NCI-H446 treated with DMSO at 0.1 percent for 48 hours (cell line): ENCODE measurements around the gene BRD2.

ENCODE experiments used
- DNase-seq: peaks from one replicate; lab custom pipeline; 2025; lab: John Stamatoyannopoulos, UW

The BRD2 gene

DNA sequence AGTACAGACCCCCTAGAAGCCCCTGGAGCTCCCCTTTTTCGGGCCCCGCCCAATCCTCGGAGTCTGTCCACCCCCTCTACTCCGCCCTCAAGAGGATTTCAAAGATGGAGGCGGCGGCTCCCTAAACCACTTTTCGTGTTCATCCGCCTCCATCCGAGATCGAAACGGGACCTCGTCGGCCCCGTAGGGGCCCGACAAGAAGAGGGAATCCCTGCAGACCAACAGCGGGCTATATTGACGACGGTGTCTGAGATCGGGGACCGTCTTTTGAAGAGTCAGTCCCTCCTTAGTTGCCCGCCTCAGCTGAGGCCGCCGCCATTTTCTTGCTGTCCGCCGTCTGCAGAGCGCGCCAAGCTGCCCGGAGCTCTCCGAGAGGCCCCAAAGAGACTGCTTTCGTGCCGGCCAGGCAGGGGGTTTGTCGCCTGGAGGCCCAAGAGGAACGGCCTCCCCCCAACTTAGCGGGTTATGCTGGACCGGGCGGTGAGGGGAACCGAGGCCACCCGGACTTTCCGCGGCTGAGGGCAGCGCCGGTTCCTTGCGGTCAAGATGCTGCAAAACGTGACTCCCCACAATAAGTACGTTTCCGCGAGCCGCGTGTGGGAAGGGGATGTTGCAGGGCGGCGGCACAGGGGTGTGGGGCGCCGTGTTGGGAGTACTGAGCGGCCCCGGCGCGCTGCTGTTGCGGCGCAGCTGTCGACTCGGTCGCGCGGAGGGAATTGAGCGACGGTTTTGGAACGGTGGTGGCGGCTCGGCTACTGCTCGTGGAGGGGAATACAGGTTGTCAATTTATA, 4.2 kb downstream of the BRD2 start:
- no peak for DNase-seq

GRCh38 chr6:32973144-32974015, 5.0 kb downstream of the BRD2 start:
- no peak for DNase-seq

- no peak for DNase-seq
Observed at GRCh38 chr6:32974016-32974333, 5.6 kb downstream of the BRD2 start.

- no peak for DNase-seq
Observed at GRCh38 chr6:32974541-32975308, 6.3 kb downstream of the BRD2 start.

- DNase-seq = no peak
Observed at GRCh38 chr6:32975886-32976285, 7.5 kb downstream of the BRD2 start.

DNA sequence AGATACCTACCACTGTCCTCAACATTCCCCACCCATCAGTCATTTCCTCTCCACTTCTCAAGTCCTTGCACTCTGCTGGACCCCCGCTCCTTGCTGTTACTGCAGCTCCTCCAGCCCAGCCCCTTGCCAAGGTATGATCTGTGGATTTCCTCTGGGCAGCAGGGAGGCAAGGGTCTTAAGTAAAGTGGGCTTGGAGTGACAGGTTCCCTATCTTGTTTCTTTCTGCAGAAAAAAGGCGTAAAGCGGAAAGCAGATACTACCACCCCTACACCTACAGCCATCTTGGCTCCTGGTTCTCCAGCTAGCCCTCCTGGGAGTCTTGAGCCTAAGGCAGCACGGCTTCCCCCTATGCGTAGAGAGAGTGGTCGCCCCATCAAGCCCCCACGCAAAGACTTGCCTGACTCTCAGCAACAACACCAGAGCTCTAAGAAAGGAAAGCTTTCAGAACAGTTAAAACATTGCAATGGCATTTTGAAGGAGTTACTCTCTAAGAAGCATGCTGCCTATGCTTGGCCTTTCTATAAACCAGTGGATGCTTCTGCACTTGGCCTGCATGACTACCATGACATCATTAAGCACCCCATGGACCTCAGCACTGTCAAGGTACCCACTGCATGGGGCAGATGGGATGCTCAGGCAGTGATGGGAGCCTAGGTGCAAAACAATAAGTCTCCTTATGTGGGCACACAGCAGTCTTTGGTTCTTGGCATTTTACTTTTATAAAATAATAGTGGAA, 8.1 kb downstream of the BRD2 start:
- DNase-seq = no peak

- DNase-seq = no peak
Observed at GRCh38 chr6:32977272-32977952, 9.0 kb downstream of the BRD2 start.

GRCh38 chr6:32977953-32978324, 9.5 kb downstream of the BRD2 start:
- DNase-seq = no peak

DNA sequence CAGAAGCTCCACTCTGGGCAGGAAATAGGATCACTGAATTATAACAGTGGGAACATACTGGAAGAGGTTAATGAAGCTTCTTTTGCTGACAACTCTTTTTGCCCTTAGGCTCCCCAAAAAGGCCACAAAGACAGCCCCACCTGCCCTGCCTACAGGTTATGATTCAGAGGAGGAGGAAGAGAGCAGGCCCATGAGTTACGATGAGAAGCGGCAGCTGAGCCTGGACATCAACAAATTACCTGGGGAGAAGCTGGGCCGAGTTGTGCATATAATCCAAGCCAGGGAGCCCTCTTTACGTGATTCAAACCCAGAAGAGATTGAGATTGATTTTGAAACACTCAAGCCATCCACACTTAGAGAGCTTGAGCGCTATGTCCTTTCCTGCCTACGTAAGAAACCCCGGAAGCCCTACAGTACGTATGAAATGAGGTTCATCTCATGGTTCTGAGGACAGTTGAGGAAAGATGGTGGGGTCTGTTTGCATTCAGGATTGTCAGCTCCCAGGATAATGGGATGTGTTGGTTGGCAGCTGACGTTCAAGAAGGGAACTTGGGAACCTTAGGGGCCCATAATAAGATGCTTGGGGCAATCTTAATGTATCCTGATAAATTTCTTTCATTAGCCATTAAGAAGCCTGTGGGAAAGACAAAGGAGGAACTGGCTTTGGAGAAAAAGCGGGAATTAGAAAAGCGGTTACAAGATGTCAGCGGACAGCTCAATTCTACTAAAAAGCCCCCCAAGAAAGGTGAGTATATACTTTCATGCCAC, 11.5 kb downstream of the BRD2 start:
- no peak for DNase-seq

DNA sequence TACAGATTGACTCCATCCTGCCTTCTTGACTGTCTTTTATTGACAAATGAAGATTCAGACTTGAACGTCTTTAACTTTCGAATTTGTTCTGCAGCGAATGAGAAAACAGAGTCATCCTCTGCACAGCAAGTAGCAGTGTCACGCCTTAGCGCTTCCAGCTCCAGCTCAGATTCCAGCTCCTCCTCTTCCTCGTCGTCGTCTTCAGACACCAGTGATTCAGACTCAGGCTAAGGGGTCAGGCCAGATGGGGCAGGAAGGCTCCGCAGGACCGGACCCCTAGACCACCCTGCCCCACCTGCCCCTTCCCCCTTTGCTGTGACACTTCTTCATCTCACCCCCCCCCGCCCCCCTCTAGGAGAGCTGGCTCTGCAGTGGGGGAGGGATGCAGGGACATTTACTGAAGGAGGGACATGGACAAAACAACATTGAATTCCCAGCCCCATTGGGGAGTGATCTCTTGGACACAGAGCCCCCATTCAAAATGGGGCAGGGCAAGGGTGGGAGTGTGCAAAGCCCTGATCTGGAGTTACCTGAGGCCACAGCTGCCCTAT, 12.2 kb downstream of the BRD2 start:
- DNase-seq = no peak

- DNase-seq = no peak
Observed at GRCh38 chr6:32982084-32982701, 13.8 kb downstream of the BRD2 start.

DNA sequence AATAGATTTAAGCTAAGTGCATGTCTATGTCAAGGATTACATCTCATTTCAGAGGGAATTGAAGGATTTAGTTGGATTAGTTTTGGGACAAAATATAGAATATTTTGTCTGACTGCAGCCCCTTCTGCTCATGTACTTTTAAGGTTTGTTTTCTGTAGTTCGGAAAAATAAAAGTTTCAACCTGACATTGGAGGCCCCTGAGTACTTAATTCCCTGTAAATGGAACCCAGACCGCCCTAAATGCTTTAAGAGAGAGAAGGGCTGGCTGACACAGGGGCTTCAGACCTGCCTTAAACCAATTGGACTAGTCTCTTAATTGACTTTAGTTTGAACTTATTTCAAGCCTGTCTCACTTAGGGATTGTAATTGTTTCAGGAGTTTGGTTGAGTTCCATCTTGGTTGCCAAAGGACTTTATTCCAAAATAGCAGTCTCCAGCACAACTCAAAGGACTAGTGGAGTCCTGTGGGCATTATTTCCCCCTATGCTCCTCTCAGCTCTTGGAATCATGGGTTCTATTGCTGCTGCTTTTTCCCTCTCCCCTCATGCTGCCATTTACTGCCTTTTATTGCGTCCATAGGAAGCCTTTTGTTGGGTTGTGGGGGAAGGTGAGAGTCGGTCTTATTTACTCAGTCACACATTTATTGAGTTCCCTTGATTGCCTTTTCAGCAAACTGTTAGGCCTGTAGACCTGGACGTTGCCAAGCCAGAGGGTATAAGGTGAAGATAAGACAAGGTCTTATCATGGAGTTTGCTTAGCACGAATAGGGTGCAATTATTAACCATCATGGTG, 14.5 kb downstream of the BRD2 start:
- no peak for DNase-seq

DNA sequence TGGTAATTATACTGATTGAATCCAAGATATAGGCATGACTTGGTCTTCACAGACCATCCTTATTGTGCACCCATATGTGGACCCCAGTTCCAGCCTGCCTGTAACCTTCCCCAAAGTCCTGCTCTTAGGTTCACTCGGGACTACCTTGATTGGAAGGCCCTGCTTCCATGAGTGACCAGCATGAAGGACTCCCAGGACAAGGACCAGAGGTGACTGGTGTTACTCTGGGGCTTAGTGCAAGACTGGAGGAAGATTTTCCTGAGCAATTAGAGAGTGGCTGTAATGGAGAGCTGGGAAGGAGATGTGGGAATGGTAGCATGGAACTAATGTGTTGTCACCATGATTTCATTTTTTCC, 15.1 kb downstream of the BRD2 start:
- no peak for DNase-seq

DNA sequence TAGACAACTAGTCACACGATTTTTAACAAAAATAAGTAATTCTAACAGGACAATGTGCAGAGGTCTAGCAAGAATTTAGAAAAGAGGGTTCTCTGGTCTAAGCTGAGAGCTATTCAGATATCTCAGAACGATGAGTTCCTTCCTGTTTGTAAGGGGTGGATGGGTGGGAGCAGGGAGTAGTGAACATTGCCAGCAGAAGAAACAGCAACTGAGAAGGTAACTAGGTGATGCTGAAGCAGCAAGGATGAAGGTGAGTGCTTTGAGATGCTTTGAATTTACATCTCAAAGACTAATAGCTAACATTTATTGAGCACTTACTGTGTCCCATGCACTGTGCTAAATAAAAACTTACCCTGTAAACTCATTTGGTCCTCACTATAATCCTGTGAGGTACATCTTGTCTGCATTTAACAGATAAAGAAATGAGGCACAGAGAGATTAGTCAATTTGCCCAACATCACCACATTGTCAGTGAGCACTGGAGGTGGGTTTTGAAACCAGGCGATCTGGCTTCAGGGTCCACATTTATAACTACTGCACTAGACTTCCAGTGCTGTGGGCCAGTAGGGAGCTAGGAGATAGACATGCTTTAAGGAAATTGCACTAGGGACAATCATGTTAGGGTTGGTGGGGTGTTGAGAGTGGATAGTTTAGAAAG, 15.7 kb downstream of the BRD2 start:
- DNase-seq = no peak

DNA sequence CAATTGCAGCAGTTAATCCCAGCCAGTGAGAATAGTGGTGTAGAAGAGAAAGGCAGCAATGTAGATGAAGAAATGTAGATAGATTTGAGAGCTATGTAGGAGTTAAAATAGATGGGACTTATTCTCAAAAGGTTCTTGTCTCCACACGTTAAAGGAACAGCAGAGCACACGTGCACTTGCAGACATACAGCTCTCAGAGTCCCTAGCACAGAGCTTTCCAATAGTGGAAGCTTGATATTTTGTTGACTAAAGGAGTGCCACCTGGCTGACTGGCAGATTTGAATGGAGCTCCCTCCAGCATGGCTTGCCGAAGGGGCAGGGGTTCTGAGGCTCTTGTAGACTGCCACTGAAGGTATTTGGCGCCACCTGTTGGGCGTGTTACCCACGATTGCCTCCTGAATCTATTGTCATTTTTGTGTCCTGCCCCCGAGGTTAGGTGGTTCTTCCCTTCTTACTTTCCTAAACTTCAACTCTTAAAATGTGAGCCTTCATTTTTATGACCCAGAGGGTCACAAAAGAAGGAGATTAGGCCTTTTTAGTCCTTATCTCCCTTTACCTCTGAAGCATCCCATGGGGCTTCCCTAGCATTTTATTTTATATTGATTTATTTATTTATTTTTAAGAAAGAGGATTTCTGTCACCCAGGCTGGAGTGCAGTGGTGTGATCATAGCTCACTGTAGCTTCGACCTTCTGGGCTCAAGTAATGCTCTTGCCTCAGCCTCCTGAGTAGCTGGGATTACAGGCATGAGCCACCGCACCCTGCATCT, 16.4 kb downstream of the BRD2 start:
- DNase-seq = peak; percentile 69

GRCh38 chr6:32989368-32989767, 21.0 kb downstream of the BRD2 start:
- DNase-seq = no peak

GRCh38 chr6:32991972-32992371, 23.6 kb downstream of the BRD2 start:
- DNase-seq = no peak
